OCI-LY7 (cell line): ENCODE measurements around the gene GHDC. TPM values are rescaled to one million over a fixed set of nuclear protein-coding genes. Genes with fewer than 3 reads are reported as not detected.

Experiments
- BruUV-seq: library from RNA; stranded (reverse); fragments of 400-500 nt; replicated peaks from 2 replicates; lab custom pipeline; 2021; lab: Mats Ljungman, UMichigan
- CTCF ChIA-PET: fragments of 300-600 bp; sonication (Branson Sonifier 250); formaldehyde crosslinking; loops from one replicate; lab custom pipeline; 2022; ENCODE audit warnings: antibody characterized with exemption; ENCODE audit not compliant: unreplicated experiment; lab: Charles Lee
- POLR2A ChIA-PET: fragments of 300-600 bp; sonication (Branson Sonifier 250); formaldehyde crosslinking; loops from one replicate; lab custom pipeline; 2022; ENCODE audit warnings: antibody characterized with exemption; lab: Charles Lee
- DNase-seq: peaks from one replicate; pipeline ENCODE4 v3.0.0-alpha.2; 2015; ENCODE audit warnings: low spot score
- H2AFZ ChIP-seq: fragments of 200-600 bp; sonication (generic), shearing (Covaris generic); 2 replicates; pipeline ENCODE4 v1.6.1; 2014; ENCODE audit warnings: mild to moderate bottlenecking, antibody characterized with exemption, low read length, moderate library complexity
- H3K27ac ChIP-seq: fragments of 200-600 bp; sonication (generic); 2 replicates; pipeline ENCODE4 v1.5.1; 2014; ENCODE audit warnings: mixed run types, low read depth, mild to moderate bottlenecking, moderate library complexity, low read length, inconsistent platforms; ENCODE audit not compliant: poor library complexity, severe bottlenecking
- H3K36me3 ChIP-seq: fragments of 200-600 bp; sonication (generic); 2 replicates; pipeline ENCODE4 v1.6.1; 2014; ENCODE audit warnings: mild to moderate bottlenecking, antibody characterized with exemption, low read length, moderate library complexity, mixed read lengths; ENCODE audit not compliant: insufficient read depth
- H3K4me1 ChIP-seq: fragments of 200-600 bp; sonication (generic); 2 replicates; pipeline ENCODE4 v1.5.1; 2014; ENCODE audit warnings: mild to moderate bottlenecking, low read length; ENCODE audit not compliant: insufficient read depth, poor library complexity, severe bottlenecking
- H3K4me2 ChIP-seq: fragments of 200-600 bp; sonication (generic); 2 replicates; pipeline ENCODE4 v1.6.1; 2014; ENCODE audit warnings: mild to moderate bottlenecking, low read length
- H3K4me3 ChIP-seq: fragments of 200-600 bp; sonication (generic); 2 replicates; pipeline ENCODE4 v1.5.1; 2014; ENCODE audit warnings: mild to moderate bottlenecking, low read depth, low read length; ENCODE audit not compliant: poor library complexity, severe bottlenecking
- H3K79me2 ChIP-seq: fragments of 200-600 bp; sonication (generic); 2 replicates; pipeline ENCODE4 v1.6.1; 2016; ENCODE audit warnings: low read depth, mild to moderate bottlenecking, low read length, moderate library complexity, mixed read lengths; ENCODE audit not compliant: insufficient read depth
- H3K9me2 ChIP-seq: fragments of 200-600 bp; sonication (generic); 2 replicates; pipeline ENCODE4 v1.6.1; 2016; ENCODE audit warnings: mild to moderate bottlenecking, low read length, mixed read lengths; ENCODE audit not compliant: insufficient read depth
- H3K9me3 ChIP-seq: fragments of 200-600 bp; sonication (generic); 2 replicates; pipeline ENCODE4 v1.6.1; 2014; ENCODE audit warnings: mild to moderate bottlenecking, mixed run types, low read length, mixed read lengths
- H4K20me1 ChIP-seq: fragments of 200-600 bp; sonication (generic); 2 replicates; pipeline ENCODE4 v1.6.1; 2014; ENCODE audit warnings: mild to moderate bottlenecking, antibody characterized with exemption, low read length, moderate library complexity, mixed read lengths; ENCODE audit not compliant: insufficient read depth
- CTCF ChIP-seq: fragments of 200-600 bp; sonication (generic); conservative IDR thresholded peaks from 2 replicates; pipeline ENCODE4 v1.5.1; 2014; ENCODE audit warnings: mild to moderate bottlenecking, antibody characterized with exemption, low read length, moderate library complexity, mixed read lengths
- EZH2phosphoT487 ChIP-seq: fragments of 200-600 bp; sonication (generic); IDR thresholded peaks from 2 replicates; pipeline ENCODE4 v1.6.1; 2018; ENCODE audit warnings: low read depth, borderline replicate concordance, mild to moderate bottlenecking, mixed run types, antibody characterized with exemption, low read length, moderate library complexity, mixed read lengths
- intact Hi-C: fragments of 100-400 bp; cut with micrococcal nuclease; formaldehyde crosslinking; loops from one replicate; pipeline ENCODE4 v1.10.0; 2022; ENCODE audit not compliant: unreplicated experiment
- total RNA-seq, 2 experiments: library from RNA; depleted of rRNA in 1 of 2; stranded (reverse); fragments of >200 nt in 1 of 2; shearing (Covaris generic) in 1 of 2; gene quantifications; 2 replicates each; pipeline ENCODE4 v1.2.3, GENCODE V29; 2014 to 2022

Gene GHDC
- total RNA-seq, 2 experiments from 2014 or later = 30.0 to 33.2 TPM

GRCh38 chr17:42180411-42180921 is 13.8 kb downstream of the GHDC start:
- Histone ChIP-seq H4K20me1 (no peaks in the 10 kb centered on the region), H2AFZ (no peak overlapping the region), H3K4me2 (peak overlapping the region; percentile 63), H3K79me2 (no peaks in the 10 kb centered on the region), H3K36me3 (no peaks in the 10 kb centered on the region), H3K4me3 (peak overlapping the region; percentile 53), H3K9me2 (no peaks in the 10 kb centered on the region), H3K27ac (no peak overlapping the region), H3K9me3 (no peaks in the 10 kb centered on the region), H3K4me1 (peaks cover 27% of the 10 kb centered on the region)
- BruUV-seq = no TSS peak
- DNase-seq = no peak
- POLR2A ChIA-PET = no interaction called here
- intact Hi-C loops = loop anchor here (2.0 to 10.0 kb wide), 3 partner anchors 48 to 224 kb away; no protein-coding TSS in a partner anchor
- no peak for TF ChIP-seq EZH2phosphoT487
- TF ChIP-seq CTCF = no peak
- CTCF ChIA-PET = no interaction called here

- Histone ChIP-seq H3K4me1 (peaks cover 26% of the 10 kb centered on the region), H4K20me1 (no peaks in the 10 kb centered on the region), H3K4me3 (no peak overlapping the region), H3K9me2 (no peaks in the 10 kb centered on the region), H3K27ac (no peak overlapping the region), H3K36me3 (no peaks in the 10 kb centered on the region), H3K9me3 (no peaks in the 10 kb centered on the region), H3K79me2 (no peaks in the 10 kb centered on the region), H2AFZ (no peak overlapping the region), H3K4me2 (no peak overlapping the region)
- ChIA-PET CTCF (no interaction called here), POLR2A (no interaction called here)
- BruUV-seq = no TSS peak
- TF ChIP-seq CTCF (no peak), EZH2phosphoT487 (no peak)
- peak; percentile 13 for DNase-seq
- intact Hi-C loops = loop anchor here (2.0 to 10.0 kb wide), 3 partner anchors 48 to 225 kb away; no protein-coding TSS in a partner anchor
Observed at GRCh38 chr17:42179911-42180410, 14.3 kb downstream of the GHDC start.

GRCh38 chr17:42179335-42179734 is 15.0 kb downstream of the GHDC start:
- H3K4me1 ChIP-seq = peaks cover 20% of the 10 kb centered on the region
- TF ChIP-seq EZH2phosphoT487 (no peak), CTCF (no peak)
- H3K27ac ChIP-seq = no peak overlapping the region
- no peak for DNase-seq
- no peak overlapping the region for H2AFZ ChIP-seq
- ChIA-PET CTCF (no interaction called here), POLR2A (no interaction called here)
- intact Hi-C loops = no loop called here
- H3K79me2 ChIP-seq = no peaks in the 10 kb centered on the region
- no peaks in the 10 kb centered on the region for H3K36me3 ChIP-seq
- no peaks in the 10 kb centered on the region for H4K20me1 ChIP-seq
- no peak overlapping the region for H3K4me2 ChIP-seq
- BruUV-seq = no TSS peak
- H3K9me2 ChIP-seq = no peaks in the 10 kb centered on the region
- no peaks in the 10 kb centered on the region for H3K9me3 ChIP-seq
- H3K4me3 ChIP-seq = no peak overlapping the region
